HCT116 (cell line): ENCODE results near the gene C17orf67.

ENCODE experiments used
- CEBPB ChIP-seq: IDR thresholded peaks from 2 replicates; pipeline ENCODE4 v1.6.1; 2012; ENCODE audit warnings: low read depth
- CTCF ChIP-seq, 3 experiments: fragments of 200-600 bp in 1 of 3; sonication (generic) in 1 of 3; IDR thresholded peaks in 2 of 3; conservative IDR thresholded peaks in 1 of 3; 2 replicates each; pipeline ENCODE4 v1.5.1; 2012 to 2017; ENCODE audit warnings: low read depth in 2 of 3, low read length in 2 of 3, antibody characterized with exemption in 1 of 3, borderline replicate concordance in 1 of 3, control low read depth in 1 of 3, mild to moderate bottlenecking in 1 of 3, mixed read lengths in 1 of 3, mixed run types in 1 of 3, moderate library complexity in 1 of 3; ENCODE audit not compliant: insufficient read depth in 1 of 3
- REST ChIP-seq: IDR thresholded peaks from 2 replicates; pipeline ENCODE4 v1.6.1; 2012; ENCODE audit warnings: low read depth

DNA sequence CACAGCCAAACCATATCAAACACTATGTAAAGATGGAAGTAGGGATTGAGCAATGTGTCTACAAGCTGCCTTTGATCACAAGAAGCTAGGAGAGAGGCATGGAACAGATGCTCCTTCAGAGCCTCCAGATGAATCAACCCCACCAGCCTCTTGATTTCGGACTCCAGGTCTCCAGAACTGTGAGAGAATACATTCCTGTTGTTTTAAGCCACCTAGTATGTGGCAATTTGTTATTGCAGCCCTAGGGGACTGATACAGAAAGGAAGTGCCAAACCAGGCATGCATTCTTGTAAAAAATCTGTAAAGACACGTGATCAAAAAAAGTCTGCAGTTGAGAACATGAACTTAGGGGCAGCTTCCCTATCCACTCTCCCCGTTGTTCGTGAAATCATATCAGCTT, 91.1 kb downstream of the C17orf67 start:
- TF ChIP-seq CEBPB (no peak), CTCF (IDR thresholded peaks at IDR 0.05 in 2 of 3, conservative IDR thresholded peaks at IDR 0.05 in 1 of 3; ENCODE audit: borderline replicate concordance in 1 of 3, insufficient read depth in 1 of 3, low read depth in 2 of 3, low read length in 2 of 3) (no peak), REST (no peak)
